ENCODE data around the gene TCF7. TPM values are rescaled to one million over a fixed set of nuclear protein-coding genes. Genes with fewer than 3 reads are reported as not detected.

TCF7 gene
- total RNA-seq, 1 experiment from 2014 or later: 16.8 TPM

DNA sequence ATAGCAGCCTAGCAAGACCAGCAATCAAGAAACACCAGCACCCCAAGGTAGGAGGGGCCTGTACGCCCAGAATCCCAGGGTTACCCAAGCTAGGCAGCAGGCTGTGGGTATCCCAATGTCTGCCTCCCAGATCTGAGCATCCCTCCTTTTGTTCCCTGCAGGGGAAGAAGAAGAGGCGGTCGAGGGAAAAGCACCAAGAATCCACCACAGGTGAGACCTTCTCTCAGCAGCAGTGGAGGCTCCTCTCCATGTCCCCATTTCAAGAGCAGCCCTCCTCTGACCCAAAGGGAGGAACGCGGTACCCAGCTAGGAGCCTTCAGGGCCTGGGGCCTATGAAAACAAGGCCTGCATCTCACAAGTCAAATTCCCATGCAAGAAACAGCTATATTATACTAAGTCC lies 28.9 kb downstream of the TCF7 start:
- peaks cover 30% of the 10 kb centered on the region for H3K4me1 Mint-ChIP-seq (ENCODE audit: low read depth, unreplicated experiment)
- no peak overlapping the region for H3K27ac Mint-ChIP-seq (ENCODE audit: unreplicated experiment)
- intact Hi-C loops (cut with micrococcal nuclease; ENCODE audit: unreplicated experiment): no loop called here
- H3K4me3 Mint-ChIP-seq (ENCODE audit: low read depth, unreplicated experiment): no peak overlapping the region
- no TSS peak for BruUV-seq (replicated peaks)
- CTCF ChIA-PET: interaction anchor here (6.6 kb wide), 1 partner anchor 103 kb away, joined by 126 read pairs; no protein-coding TSS in a partner anchor
- DNase-seq: no peak
- no peaks in the 10 kb centered on the region for H3K27me3 Mint-ChIP-seq (ENCODE audit: unreplicated experiment)
- TF ChIP-seq, protein P1, sequence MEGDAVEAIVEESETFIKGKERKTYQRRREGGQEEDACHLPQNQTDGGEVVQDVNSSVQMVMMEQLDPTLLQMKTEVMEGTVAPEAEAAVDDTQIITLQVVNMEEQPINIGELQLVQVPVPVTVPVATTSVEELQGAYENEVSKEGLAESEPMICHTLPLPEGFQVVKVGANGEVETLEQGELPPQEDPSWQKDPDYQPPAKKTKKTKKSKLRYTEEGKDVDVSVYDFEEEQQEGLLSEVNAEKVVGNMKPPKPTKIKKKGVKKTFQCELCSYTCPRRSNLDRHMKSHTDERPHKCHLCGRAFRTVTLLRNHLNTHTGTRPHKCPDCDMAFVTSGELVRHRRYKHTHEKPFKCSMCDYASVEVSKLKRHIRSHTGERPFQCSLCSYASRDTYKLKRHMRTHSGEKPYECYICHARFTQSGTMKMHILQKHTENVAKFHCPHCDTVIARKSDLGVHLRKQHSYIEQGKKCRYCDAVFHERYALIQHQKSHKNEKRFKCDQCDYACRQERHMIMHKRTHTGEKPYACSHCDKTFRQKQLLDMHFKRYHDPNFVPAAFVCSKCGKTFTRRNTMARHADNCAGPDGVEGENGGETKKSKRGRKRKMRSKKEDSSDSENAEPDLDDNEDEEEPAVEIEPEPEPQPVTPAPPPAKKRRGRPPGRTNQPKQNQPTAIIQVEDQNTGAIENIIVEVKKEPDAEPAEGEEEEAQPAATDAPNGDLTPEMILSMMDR (IDR thresholded peaks at IDR 0.05; ENCODE audit: unreplicated experiment): no peak
- peaks cover 46% of the 10 kb centered on the region for H3K36me3 Mint-ChIP-seq (ENCODE audit: insufficient read depth, unreplicated experiment)
- H3K9me3 Mint-ChIP-seq (ENCODE audit: low read depth, unreplicated experiment): no peaks in the 10 kb centered on the region

DNA sequence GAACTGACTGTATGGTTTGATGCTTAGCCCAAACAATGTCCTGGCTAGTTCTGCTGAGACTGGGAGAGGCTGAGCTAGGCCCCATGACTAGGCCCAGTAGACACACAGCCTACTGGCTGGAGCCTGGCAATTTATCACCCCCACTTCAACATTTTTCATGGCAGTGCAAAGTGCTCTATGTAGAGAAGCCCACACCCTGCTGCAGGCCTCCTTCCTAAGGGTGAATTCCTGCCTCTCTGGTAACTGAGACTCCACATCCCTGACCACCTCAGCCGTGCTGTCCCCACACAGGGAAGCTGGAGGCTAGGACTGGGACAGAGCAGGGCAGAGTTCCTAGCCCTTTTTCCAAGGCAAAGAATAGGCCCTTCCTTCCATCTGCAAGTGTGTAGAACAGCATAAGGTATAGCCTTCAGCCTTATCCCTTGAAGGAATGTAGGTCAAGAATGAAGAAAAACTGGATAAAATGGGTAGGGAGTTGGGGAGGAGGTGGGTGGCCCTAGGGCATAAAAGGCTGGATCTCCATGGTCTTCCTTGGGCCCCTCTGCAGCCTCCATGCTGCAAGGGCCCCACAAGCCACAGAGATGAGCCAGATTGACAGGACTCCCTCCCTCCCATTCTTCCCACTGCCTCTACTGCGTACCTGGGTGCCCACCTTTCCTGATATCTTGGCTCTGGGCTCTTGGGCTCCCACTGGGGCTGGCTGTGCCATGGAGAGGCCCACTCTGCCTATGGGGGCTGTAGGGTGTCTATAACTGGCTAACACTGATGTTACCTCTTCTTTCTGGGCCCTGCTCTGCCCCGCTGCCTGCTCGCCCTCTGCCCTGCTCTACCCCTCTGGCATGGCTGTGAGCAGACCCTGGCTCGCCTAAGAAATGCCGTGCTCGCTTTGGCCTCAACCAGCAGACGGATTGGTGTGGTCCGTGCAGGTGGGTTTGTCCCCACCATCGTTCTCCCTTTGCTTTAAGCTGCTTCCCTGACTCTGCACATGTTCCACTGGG lies 29.8 kb downstream of the TCF7 start:
- intact Hi-C loops (cut with micrococcal nuclease; ENCODE audit: unreplicated experiment): no loop called here
- H3K4me1 Mint-ChIP-seq (ENCODE audit: low read depth, unreplicated experiment): peaks cover 38% of the 10 kb centered on the region
- no peaks in the 10 kb centered on the region for H3K27me3 Mint-ChIP-seq (ENCODE audit: unreplicated experiment)
- no peak overlapping the region for H3K4me3 Mint-ChIP-seq (ENCODE audit: low read depth, unreplicated experiment)
- H3K9me3 Mint-ChIP-seq (ENCODE audit: low read depth, unreplicated experiment): no peaks in the 10 kb centered on the region
- peaks cover 52% of the 10 kb centered on the region for H3K36me3 Mint-ChIP-seq (ENCODE audit: insufficient read depth, unreplicated experiment)
- no peak for DNase-seq
- H3K27ac Mint-ChIP-seq (ENCODE audit: unreplicated experiment): peak overlapping the region; percentile 82
- BruUV-seq (replicated peaks): no TSS peak
- CTCF ChIA-PET: interaction anchor here (1.9 to 6.6 kb wide), 2 partner anchors 104 to 105 kb away, joined by 5 to 126 read pairs; no protein-coding TSS in a partner anchor
- TF ChIP-seq, protein P1 (IDR thresholded peaks at IDR 0.05; ENCODE audit: unreplicated experiment): no peak

DNA sequence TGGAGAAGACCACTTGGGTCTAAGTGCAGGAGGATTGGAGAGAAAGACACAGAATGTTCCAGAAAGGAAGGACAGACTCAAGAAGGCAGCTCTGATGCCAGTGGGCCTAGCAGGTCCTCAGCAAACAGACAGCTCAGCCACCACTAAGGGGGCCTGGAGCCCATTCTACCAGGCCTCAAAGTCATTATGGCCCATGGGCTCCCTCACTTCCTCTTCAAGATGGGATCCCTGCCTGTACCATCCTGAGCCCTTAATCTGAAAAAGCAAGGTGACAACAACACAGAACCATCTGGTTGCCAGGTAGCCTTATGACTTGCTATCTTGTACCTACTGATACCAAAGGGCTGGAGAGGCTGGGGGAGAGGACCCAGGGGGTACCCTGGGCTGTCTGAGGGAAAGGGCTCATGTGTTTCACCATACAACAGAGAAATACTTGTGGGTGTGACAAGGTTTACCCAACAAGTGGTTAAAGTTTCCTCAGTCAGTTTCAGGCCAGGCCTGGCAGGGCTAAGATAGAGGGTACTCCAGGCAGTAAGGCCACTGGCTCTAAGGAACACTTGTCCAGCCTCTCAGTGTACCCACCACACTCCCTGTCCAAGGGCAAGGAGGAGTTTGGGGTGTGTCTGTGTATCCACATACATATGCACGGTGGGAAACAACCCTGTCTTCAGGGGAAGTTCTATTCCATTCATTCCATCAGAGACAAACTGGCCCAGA lies 30.7 kb downstream of the TCF7 start:
- peaks cover 47% of the 10 kb centered on the region for H3K4me1 Mint-ChIP-seq (ENCODE audit: low read depth, unreplicated experiment)
- no peaks in the 10 kb centered on the region for H3K9me3 Mint-ChIP-seq (ENCODE audit: low read depth, unreplicated experiment)
- no peak for DNase-seq
- no peaks in the 10 kb centered on the region for H3K27me3 Mint-ChIP-seq (ENCODE audit: unreplicated experiment)
- H3K36me3 Mint-ChIP-seq (ENCODE audit: insufficient read depth, unreplicated experiment): peaks cover 61% of the 10 kb centered on the region
- no peak overlapping the region for H3K4me3 Mint-ChIP-seq (ENCODE audit: low read depth, unreplicated experiment)
- CTCF ChIA-PET: interaction anchor here (1.9 kb wide), 1 partner anchor 106 kb away, joined by 5 read pairs; no protein-coding TSS in a partner anchor
- intact Hi-C loops (cut with micrococcal nuclease; ENCODE audit: unreplicated experiment): loop anchor here (1.0 kb wide), 1 partner anchor 106 kb away; no protein-coding TSS in a partner anchor
- peak overlapping the region; percentile 82 for H3K27ac Mint-ChIP-seq (ENCODE audit: unreplicated experiment)
- no TSS peak for BruUV-seq (replicated peaks)
- TF ChIP-seq, protein P1 (IDR thresholded peaks at IDR 0.05; ENCODE audit: unreplicated experiment): no peak

DNA sequence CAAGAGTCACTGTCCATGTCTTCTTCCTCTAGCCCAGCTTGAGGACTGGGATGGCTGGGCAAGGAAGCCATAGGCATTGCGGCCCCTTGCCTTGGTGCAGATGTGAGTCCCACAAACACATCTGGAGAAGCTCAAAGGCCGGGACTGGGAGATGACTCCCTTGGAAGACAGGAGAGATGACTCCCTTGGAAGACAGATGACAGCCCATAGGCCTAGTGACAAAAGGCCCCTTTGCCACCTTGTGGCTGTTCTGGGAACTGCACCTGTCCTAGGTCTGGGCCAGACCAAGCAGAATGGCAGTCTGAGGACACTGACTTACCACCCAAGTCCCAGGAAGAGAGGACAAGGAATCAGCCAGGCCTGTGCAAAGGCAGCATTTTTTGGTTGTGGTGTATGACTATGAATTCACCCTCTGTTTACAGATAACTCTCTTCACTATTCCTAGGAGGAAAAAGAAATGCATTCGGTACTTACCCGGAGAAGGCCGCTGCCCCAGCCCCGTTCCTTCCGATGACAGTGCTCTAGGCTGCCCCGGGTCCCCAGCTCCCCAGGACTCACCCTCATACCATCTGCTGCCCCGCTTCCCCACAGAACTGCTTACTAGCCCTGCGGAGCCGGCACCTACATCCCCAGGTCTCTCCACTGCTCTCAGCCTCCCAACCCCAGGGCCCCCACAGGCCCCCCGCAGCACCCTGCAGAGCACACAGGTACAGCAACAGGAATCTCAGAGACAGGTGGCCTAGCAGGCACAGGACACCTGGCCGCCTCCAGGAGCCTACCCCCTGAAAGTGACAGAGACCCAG lies 31.5 kb downstream of the TCF7 start:
- CTCF ChIA-PET: interaction anchor here (0.9 to 1.9 kb wide), 5 partner anchors 101 to 143 kb away, joined by 3 to 9 read pairs (median 5); no protein-coding TSS in a partner anchor
- DNase-seq: peak; percentile 87
- H3K27ac Mint-ChIP-seq (ENCODE audit: unreplicated experiment): no peak overlapping the region
- no peaks in the 10 kb centered on the region for H3K9me3 Mint-ChIP-seq (ENCODE audit: low read depth, unreplicated experiment)
- TF ChIP-seq, protein P1 (IDR thresholded peaks at IDR 0.05; ENCODE audit: unreplicated experiment): peak; percentile 98
- no peak overlapping the region for H3K4me3 Mint-ChIP-seq (ENCODE audit: low read depth, unreplicated experiment)
- intact Hi-C loops (cut with micrococcal nuclease; ENCODE audit: unreplicated experiment): loop anchor here (1.0 kb wide), 1 partner anchor 107 kb away; no protein-coding TSS in a partner anchor
- no peaks in the 10 kb centered on the region for H3K27me3 Mint-ChIP-seq (ENCODE audit: unreplicated experiment)
- peaks cover 62% of the 10 kb centered on the region for H3K36me3 Mint-ChIP-seq (ENCODE audit: insufficient read depth, unreplicated experiment)
- BruUV-seq (replicated peaks): no TSS peak
- peaks cover 48% of the 10 kb centered on the region for H3K4me1 Mint-ChIP-seq (ENCODE audit: low read depth, unreplicated experiment)
